ENCODE results near the gene TMED1. TPM values are rescaled to one million over a fixed set of nuclear protein-coding genes. Genes with fewer than 3 reads are reported as not detected.

The TMED1 gene
- total and polyA plus RNA-seq, 9 of the 15 experiments (the other 6 are each of a cell fraction or from before 2014, with no cell fraction given) = 0.86 to 30.2 (median 23.5) TPM

DNA sequence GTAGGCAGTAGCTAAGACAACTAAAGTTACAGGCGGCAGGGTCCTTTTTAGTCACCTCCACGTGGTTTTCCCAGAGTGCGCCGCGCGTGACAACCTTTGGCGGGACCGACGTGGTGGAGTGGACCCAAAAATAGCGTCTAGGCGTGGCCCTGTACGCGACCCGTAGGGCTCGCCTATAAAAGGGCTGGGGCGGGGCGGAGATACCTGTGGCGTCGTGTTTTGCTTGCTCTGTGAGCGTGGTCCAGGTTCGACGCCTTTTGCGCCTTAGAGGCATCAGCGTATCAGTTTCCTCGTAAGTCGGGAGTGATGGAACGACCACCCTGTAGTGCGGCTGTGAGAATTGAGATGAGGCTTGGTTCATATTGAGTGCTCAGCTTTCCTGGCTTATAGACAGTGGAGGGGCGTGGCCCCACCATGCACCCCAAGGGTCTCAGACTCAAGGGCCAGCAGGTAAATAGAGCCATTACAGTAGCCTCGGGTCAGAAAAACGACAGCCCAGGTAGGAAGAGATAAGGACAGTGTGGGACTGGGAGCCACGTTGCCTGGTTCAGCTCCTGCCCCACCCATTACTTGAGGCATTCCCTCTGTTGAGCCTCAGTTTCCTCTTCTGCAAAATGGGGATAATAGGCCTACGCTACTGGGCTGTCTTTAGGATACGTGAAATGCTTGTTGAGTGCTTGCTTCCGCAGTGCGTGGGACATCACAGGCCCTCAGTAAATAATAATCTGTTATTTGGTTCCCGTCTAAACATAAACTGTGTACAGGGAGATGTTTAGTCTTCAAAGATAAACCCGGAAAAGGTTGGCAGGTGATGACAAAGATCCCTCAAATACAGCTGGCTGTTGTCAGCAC, 693 bp upstream of the TMED1 start (continued):
- TF ChIP-seq, protein P1, sequence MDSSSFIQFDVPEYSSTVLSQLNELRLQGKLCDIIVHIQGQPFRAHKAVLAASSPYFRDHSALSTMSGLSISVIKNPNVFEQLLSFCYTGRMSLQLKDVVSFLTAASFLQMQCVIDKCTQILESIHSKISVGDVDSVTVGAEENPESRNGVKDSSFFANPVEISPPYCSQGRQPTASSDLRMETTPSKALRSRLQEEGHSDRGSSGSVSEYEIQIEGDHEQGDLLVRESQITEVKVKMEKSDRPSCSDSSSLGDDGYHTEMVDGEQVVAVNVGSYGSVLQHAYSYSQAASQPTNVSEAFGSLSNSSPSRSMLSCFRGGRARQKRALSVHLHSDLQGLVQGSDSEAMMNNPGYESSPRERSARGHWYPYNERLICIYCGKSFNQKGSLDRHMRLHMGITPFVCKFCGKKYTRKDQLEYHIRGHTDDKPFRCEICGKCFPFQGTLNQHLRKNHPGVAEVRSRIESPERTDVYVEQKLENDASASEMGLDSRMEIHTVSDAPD (CRISPR knock-in tag; IDR thresholded peaks at IDR 0.05) = peak; percentile 70; the same call in 1 of the 2 replicates
- TF ChIP-seq CBFB (CRISPR knock-in tag; IDR thresholded peaks at IDR 0.05) = peak; percentile 78; the same call in 1 of the 2 replicates
- TF ChIP-seq, protein P2, sequence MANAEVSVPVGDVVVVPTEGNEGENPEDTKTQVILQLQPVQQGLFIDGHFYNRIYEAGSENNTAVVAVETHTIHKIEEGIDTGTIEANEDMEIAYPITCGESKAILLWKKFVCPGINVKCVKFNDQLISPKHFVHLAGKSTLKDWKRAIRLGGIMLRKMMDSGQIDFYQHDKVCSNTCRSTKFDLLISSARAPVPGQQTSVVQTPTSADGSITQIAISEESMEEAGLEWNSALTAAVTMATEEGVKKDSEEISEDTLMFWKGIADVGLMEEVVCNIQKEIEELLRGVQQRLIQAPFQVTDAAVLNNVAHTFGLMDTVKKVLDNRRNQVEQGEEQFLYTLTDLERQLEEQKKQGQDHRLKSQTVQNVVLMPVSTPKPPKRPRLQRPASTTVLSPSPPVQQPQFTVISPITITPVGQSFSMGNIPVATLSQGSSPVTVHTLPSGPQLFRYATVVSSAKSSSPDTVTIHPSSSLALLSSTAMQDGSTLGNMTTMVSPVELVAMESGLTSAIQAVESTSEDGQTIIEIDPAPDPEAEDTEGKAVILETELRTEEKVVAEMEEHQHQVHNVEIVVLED (CRISPR knock-in tag; IDR thresholded peaks at IDR 0.05) = peak; percentile 75
- TF ChIP-seq ZNF445 (CRISPR knock-in tag; IDR thresholded peaks at IDR 0.05; ENCODE audit: low read depth) = peak; percentile 73
- TF ChIP-seq ZFP30 (CRISPR knock-in tag; IDR thresholded peaks at IDR 0.05; ENCODE audit: borderline replicate concordance) = no peak
- TF ChIP-seq ATF1 (CRISPR knock-in tag; IDR thresholded peaks at IDR 0.05) = peak; percentile 40; the same call in 1 of the 2 replicates
- TF ChIP-seq ATF1 (tag; IDR thresholded peaks at IDR 0.05) = peak; percentile 95
- TF ChIP-seq MYBL2 (IDR thresholded peaks at IDR 0.05; ENCODE audit: low read depth) = no peak; the same call in 1 of the 2 replicates
- no peak for TF ChIP-seq MYBL2 (CRISPR knock-in tag; IDR thresholded peaks at IDR 0.05; ENCODE audit: borderline replicate concordance)
- TF ChIP-seq SMC3 (conservative IDR thresholded peaks at IDR 0.05; ENCODE audit: insufficient read depth, low read depth, low read length) = no peak
- no peak for TF ChIP-seq TAF7 (tag; IDR thresholded peaks at IDR 0.05)
- no peak for TF ChIP-seq RBM14 (IDR thresholded peaks at IDR 0.05; ENCODE audit: borderline replicate concordance, insufficient read depth, low read depth, low read length)
- peak; percentile 66 for TF ChIP-seq ELF4 (CRISPR knock-in tag; IDR thresholded peaks at IDR 0.05)
- TF ChIP-seq, protein P3, sequence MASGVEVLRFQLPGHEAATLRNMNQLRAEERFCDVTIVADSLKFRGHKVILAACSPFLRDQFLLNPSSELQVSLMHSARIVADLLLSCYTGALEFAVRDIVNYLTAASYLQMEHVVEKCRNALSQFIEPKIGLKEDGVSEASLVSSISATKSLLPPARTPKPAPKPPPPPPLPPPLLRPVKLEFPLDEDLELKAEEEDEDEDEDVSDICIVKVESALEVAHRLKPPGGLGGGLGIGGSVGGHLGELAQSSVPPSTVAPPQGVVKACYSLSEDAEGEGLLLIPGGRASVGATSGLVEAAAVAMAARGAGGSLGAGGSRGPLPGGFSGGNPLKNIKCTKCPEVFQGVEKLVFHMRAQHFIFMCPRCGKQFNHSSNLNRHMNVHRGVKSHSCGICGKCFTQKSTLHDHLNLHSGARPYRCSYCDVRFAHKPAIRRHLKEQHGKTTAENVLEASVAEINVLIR (CRISPR knock-in tag; IDR thresholded peaks at IDR 0.05) = peak; percentile 73
- no peak for TF ChIP-seq SRSF3 (IDR thresholded peaks at IDR 0.05; ENCODE audit: insufficient read depth, low read length)
- TF ChIP-seq, protein P4, sequence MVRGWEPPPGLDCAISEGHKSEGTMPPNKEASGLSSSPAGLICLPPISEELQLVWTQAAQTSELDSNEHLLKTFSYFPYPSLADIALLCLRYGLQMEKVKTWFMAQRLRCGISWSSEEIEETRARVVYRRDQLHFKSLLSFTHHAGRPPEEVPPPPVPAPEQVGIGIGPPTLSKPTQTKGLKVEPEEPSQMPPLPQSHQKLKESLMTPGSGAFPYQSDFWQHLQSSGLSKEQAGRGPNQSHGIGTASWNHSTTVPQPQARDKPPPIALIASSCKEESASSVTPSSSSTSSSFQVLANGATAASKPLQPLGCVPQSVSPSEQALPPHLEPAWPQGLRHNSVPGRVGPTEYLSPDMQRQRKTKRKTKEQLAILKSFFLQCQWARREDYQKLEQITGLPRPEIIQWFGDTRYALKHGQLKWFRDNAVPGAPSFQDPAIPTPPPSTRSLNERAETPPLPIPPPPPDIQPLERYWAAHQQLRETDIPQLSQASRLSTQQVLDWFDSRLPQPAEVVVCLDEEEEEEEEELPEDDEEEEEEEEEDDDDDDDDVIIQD (CRISPR knock-in tag; IDR thresholded peaks at IDR 0.05) = peak; percentile 87; the same call in 1 of the 2 replicates
- TF ChIP-seq ARNT (IDR thresholded peaks at IDR 0.05) = peak; percentile 85 to 92; a peak in 2 of 4 replicates
- peak; percentile 93 for TF ChIP-seq ZNF232 (CRISPR knock-in tag; IDR thresholded peaks at IDR 0.05)
- TF ChIP-seq, protein P5, sequence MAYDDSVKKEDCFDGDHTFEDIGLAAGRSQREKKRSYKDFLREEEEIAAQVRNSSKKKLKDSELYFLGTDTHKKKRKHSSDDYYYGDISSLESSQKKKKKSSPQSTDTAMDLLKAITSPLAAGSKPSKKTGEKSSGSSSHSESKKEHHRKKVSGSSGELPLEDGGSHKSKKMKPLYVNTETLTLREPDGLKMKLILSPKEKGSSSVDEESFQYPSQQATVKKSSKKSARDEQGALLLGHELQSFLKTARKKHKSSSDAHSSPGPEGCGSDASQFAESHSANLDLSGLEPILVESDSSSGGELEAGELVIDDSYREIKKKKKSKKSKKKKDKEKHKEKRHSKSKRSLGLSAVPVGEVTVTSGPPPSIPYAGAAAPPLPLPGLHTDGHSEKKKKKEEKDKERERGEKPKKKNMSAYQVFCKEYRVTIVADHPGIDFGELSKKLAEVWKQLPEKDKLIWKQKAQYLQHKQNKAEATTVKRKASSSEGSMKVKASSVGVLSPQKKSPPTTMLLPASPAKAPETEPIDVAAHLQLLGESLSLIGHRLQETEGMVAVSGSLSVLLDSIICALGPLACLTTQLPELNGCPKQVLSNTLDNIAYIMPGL (CRISPR knock-in tag; IDR thresholded peaks at IDR 0.05) = no peak
- peak; percentile 100 for TF ChIP-seq L3MBTL2 (IDR thresholded peaks at IDR 0.05)

All from K562 (cell line).